ENCODE results near the gene MYT1. TPM values are rescaled to one million over a fixed set of nuclear protein-coding genes. Genes with fewer than 3 reads are reported as not detected.

MYT1 gene
- total RNA-seq, 1 donor from 2014 or later = 0.74 TPM

GRCh38 chr20:64148581-64148980 is 15.7 kb upstream of the MYT1 start:
- peaks cover 11% of the 10 kb centered on the region for H3K4me1 Mint-ChIP-seq (ENCODE audit: unreplicated experiment)
- no peak overlapping the region for H3K27ac Mint-ChIP-seq (ENCODE audit: unreplicated experiment)
- H3K9me3 Mint-ChIP-seq (ENCODE audit: unreplicated experiment) = no peaks in the 10 kb centered on the region
- no peak for TF ChIP-seq CTCF (IDR thresholded peaks at IDR 0.05; ENCODE audit: unreplicated experiment)
- peaks cover 11% of the 10 kb centered on the region for H3K27me3 Mint-ChIP-seq (ENCODE audit: unreplicated experiment)
- no peak for DNase-seq (ENCODE audit: low spot score)
- H3K36me3 Mint-ChIP-seq (ENCODE audit: low read depth, unreplicated experiment) = peaks cover 19% of the 10 kb centered on the region
- no peak overlapping the region for H3K4me3 Mint-ChIP-seq (ENCODE audit: unreplicated experiment)

- Mint-ChIP-seq H3K9me3 (ENCODE audit: unreplicated experiment) (no peaks in the 10 kb centered on the region), H3K36me3 (ENCODE audit: low read depth, unreplicated experiment) (peaks cover 22% of the 10 kb centered on the region), H3K27ac (ENCODE audit: unreplicated experiment) (no peak overlapping the region), H3K27me3 (ENCODE audit: unreplicated experiment) (peaks cover 12% of the 10 kb centered on the region), H3K4me3 (ENCODE audit: unreplicated experiment) (no peak overlapping the region), H3K4me1 (ENCODE audit: unreplicated experiment) (peaks cover 11% of the 10 kb centered on the region)
- no peak for DNase-seq (ENCODE audit: low spot score)
- no peak for TF ChIP-seq CTCF (IDR thresholded peaks at IDR 0.05; ENCODE audit: unreplicated experiment)
These were observed 15.1 kb upstream of the MYT1 start for GRCh38 chr20:64149141-64149540.

GRCh38 chr20:64149809-64150560 is 14.3 kb upstream of the MYT1 start:
- Mint-ChIP-seq H3K9me3 (ENCODE audit: unreplicated experiment) (no peaks in the 10 kb centered on the region), H3K27ac (ENCODE audit: unreplicated experiment) (no peak overlapping the region), H3K27me3 (ENCODE audit: unreplicated experiment) (peaks cover 12% of the 10 kb centered on the region), H3K4me3 (ENCODE audit: unreplicated experiment) (peak overlapping the region; percentile 33), H3K4me1 (ENCODE audit: unreplicated experiment) (peaks cover 11% of the 10 kb centered on the region), H3K36me3 (ENCODE audit: low read depth, unreplicated experiment) (peaks cover 14% of the 10 kb centered on the region)
- TF ChIP-seq CTCF (IDR thresholded peaks at IDR 0.05; ENCODE audit: unreplicated experiment) = no peak
- DNase-seq (ENCODE audit: low spot score) = no peak

GRCh38 chr20:64150756-64151632 is 13.3 kb upstream of the MYT1 start:
- no peak for DNase-seq (ENCODE audit: low spot score)
- Mint-ChIP-seq H3K4me3 (ENCODE audit: unreplicated experiment) (peak overlapping the region; percentile 33), H3K36me3 (ENCODE audit: low read depth, unreplicated experiment) (peaks cover 12% of the 10 kb centered on the region), H3K27ac (ENCODE audit: unreplicated experiment) (peak overlapping the region; percentile 7), H3K4me1 (ENCODE audit: unreplicated experiment) (peaks cover 11% of the 10 kb centered on the region), H3K27me3 (ENCODE audit: unreplicated experiment) (peaks cover 12% of the 10 kb centered on the region), H3K9me3 (ENCODE audit: unreplicated experiment) (no peaks in the 10 kb centered on the region)
- TF ChIP-seq CTCF (IDR thresholded peaks at IDR 0.05; ENCODE audit: unreplicated experiment) = no peak

All from endothelial cell (in vitro differentiated cells).